Melanocyte of skin (primary cell): ENCODE data around the gene CYSLTR1. TPM values are rescaled to one million over a fixed set of nuclear protein-coding genes. Genes with fewer than 3 reads are reported as not detected.

Source experiments
- total RNA-seq, 2 donors: library from RNA; depleted of rRNA; stranded (reverse); fragments of >200 nt; gene quantifications; 2 replicates each; pipeline ENCODE4 v1.2.3, GENCODE V29; 2012

CYSLTR1 gene
- total RNA-seq: not detected

GRCh38 chrX:78327370-78328086 lies at the start of gene CYSLTR1:
CYSLTR1 (minus strand) TSS chrX:78327611; CDS start chrX:78273746, 53,865 bp downstream.

Other genes with a start within 250 kb of the CYSLTR1 start
- 100 to 1,000 TPM; 216 to 262 TPM for gene PGK1, start 223.4 kb downstream of the CYSLTR1 start, total RNA-seq
- gene TAF9B, start 188.0 kb downstream of the CYSLTR1 start, total RNA-seq: 10 to 100 TPM; 21.0 to 23.1 TPM